Suppressor macrophage (primary cell): ENCODE data around the gene THOP1.
"Not testable (repeated sequence)": the region's sequence is repeated elsewhere in the genome, so short reads cannot be mapped to it uniquely, and the experiment has no call there.

Source experiments
- DNase-seq, 4 experiments: peaks; one replicate each; pipeline ENCODE4 v3.0.0-alpha.2; 2020 to 2022

The THOP1 gene

DNA sequence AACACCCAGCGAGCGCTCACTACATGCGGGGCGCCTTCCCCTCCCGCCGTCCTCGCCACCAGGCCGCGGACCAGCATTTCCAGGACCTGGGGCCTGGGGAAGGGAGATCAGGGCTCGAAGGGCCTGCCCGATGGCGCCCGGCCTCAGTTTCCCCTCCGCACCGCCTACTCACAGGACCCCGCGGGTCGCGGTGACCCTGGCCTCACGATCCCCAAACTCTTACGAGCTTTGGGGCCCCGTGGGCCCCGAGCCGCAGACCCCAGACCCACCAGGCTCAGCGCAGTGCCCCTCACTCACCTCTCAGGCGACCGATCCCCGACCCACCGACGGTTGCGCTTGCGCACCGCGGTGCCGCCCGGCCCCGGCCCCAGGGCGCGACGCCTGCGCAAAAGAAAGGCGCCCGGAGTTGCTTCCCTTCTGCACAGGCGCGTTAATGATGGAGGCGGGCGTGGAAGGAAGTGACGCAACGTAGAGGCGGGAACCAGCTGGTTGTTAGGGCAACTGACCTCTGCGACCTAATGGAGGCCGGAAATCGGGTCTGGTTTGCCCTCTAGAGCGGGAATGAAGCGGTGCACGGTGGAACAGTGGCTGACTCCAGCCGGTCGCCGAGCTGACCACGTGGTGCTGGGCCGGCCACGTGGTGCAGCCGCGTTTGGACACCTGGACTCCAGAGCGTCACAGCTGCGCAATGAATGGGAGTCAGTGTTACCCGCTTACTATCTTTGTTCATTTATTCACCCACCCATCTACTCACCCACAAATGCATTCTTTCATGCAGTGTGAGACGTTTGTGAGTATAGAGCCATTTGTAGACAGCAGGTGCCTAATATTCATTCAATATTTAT is 2.1 kb upstream of the THOP1 start, which contains the start of gene SGTA:
Gene SGTA, minus strand, starts transcription at position 338 of the 845 bp plus-strand sequence. CDS start 14,205 bp downstream, outside the sequence.
- DNase-seq, result peak; percentile 99 to 100 (median 99)

DNA sequence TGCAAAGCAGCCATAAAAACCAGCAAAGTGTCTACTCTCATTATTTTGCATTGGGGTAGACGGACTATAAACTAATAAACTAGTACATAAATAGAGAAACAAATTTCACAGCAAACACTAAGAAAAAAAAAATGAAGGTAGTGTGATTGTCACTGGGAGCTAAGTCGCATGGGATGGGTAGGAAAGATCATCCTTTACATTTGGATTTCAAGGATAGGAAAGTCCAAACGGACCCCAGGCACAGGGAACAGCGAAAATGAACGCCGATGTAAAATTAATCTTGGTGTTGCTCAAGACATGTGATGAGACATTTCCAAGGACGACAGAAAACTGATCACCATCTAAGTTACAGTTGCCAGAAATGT is 1.5 kb upstream of the THOP1 start:
- no peak for DNase-seq

DNA sequence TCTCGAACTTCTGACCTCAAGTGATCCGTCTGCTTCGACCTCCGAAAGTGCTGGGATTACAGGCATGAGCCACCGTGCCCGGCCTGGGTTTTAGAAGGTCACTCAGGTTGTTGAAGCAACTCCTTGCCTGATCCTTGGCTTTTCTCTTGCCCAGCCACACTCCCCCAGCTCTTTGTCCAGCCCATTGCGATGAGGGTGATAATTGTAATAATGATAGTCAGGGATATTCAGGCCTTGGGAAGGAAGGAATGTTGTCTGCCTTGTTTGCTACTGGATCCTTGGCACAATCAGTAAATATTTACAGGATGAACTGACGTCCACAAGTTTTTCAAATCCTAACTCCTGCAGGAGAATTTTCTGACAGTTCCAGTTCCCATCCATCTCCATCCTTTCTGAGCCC is 1.8 kb downstream of the THOP1 start:
- no peak for DNase-seq

DNA sequence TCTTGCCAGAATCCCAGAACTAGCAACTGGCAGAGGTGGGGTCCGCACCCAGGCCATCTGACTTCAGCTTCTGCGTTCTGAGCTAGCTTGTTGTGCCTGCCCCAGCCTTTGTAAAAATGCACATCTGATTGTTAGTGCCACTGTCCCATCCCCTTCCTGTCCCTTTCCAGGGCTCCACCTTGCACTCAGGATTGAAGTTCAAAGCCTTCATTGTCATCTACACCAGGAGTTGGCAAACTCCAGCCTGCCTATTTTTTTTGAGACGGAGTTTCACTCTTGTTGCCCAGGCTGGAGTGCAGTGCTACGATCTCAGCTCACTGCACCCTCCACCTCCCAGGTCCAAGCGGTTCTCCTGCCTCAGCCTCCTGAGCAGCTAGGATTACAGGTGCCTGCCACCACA is 2.9 kb downstream of the THOP1 start:
- no peak for DNase-seq

DNA sequence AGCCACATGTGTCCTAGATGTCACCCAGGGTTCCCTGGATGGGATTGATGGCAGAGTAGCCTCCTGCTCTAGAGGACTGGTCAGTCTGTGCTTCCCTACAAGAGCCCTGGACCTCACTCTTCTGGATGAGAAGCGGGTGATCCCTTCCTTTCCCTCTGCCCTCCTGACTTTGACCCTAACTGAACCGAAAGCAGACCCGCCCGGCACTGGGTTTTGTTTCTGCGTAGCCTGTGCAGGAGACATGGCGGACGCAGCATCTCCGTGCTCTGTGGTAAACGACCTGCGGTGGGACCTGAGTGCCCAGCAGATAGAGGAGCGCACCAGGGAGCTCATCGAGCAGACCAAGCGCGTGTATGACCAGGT is 4.9 kb downstream of the THOP1 start:
- no peak for DNase-seq

DNA sequence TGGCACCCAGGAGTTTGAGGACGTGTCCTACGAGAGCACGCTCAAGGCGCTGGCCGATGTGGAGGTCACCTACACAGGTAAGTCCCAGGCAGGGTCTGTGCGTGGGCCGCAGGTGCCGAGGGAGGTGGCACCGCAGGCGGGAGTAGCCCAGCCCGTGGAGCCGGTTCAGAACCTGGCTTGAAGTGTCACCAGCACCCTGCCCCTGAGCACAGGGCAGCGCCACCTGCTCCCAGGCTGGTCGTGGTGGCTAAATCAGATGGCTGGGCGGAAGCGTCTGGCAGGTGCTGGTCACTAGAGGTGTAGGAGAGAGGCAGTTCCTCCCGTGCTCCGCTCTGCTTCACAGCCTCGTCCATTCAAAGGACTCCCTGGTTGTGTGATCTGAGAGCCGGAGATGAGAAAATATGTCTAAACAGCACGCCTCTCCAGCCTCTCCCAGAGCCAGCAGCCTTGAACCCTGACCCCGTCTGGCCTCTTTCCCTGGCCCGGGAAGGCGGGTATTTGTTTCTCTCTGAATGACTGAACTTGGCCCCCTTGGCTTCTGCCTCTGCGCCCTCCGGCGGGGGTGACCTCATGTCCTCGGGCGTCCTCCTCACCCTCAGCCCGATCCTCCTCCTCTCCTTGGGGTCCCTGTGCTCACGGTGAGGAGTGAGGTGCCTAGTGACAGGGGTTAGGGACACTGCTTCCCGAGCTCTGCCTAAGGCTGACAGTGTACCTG is 5.4 kb downstream of the THOP1 start:
- no peak for DNase-seq

DNA sequence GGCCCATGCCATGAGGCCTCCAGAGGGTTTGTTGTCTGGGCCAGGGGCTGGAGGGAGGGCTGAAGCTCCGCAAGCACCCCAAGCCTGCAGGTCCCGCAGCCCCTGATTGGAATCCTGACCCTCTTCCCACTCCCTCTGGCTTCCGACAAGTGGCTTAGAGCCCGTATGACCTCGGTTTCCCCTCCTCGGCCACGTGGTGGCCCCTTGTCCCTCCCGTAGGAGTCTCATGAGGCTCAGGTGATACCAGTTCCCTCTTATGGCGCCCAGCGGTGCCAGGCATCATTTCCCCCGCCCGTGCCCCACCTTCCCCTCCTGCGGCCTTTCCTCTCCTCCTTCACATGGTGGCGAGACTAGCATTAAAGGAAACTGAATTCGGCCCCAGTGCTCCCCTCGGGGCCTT is 6.1 kb downstream of the THOP1 start:
- DNase-seq, result no peak

DNA sequence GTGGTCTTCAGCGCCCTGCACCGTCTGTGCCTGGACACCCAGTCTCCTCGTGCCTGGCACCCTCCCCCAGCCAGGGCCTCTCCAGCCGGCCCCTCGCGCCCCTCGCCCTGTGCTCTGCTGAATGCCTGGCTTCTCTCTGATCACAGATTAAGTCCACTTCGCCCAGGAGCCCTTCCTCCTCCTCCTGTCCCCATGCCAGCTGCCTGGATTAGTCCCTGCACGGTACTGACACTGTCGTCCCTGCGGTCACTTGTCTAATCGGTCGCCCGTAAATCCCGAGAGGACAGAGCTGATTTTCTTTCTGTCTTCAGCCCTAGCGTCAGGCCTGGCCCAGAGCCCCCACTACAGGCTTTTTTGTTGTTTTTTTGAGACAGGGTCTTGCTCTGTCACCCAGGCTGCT is 6.6 kb downstream of the THOP1 start:
- DNase-seq, result no peak

DNA sequence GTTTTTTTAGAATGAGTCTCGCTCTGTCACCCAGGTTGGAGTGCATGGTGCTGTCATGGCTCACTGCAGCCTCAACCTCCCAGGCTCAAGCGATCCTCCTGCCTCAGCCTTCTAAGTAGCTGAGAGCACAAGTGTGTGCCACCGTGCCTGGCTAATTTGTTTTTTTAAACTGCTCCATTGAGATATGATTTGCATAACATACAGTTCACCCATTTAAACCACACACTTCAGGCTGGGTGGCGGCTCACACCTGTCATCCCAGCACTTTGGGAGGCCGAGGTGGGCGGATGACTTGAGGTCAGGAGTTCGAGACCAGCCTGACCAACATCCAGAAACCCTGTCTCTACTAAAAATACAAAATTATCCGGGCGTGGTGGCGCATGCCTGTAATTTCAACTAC is 7.4 kb downstream of the THOP1 start:
- DNase-seq, result not testable (repeated sequence)

DNA sequence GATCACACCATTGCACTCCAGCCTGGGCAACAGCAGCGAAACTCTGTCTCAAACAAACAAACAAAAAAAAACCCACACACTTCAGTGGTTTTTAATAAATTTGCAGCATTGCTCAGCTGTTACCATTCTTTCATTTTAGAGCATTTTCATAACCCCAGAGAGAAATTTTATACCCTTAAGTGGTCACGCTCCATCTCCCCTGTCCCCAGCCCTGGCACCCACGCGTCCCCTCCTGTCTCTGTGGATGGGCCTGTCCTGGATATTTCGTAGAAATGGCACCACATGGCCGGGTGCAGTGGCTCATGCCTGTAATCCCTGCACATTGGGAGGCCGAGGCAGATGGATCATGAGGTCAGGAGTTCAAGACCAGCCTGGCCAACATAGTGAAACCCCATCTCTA is 7.8 kb downstream of the THOP1 start:
- no peak for DNase-seq

DNA sequence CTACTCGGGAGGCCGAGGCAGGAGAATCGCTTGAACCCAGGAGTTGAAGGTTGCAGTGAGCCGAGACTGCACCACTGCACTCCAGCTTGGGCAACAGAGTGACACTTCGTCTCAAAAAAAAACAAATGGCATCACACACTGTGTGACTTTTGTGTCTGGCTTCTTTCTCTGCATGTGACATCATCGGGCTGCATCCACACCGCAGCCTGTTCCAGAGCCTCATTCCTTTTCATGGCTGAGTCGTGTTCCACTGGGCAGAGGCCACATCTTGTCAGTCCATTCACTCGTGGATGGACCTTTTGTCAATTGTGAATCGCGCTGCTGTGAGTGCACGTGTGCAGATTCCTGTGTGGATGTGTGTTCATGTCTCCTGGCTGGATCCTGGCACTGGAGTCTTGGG is 8.3 kb downstream of the THOP1 start:
- no peak for DNase-seq

DNA sequence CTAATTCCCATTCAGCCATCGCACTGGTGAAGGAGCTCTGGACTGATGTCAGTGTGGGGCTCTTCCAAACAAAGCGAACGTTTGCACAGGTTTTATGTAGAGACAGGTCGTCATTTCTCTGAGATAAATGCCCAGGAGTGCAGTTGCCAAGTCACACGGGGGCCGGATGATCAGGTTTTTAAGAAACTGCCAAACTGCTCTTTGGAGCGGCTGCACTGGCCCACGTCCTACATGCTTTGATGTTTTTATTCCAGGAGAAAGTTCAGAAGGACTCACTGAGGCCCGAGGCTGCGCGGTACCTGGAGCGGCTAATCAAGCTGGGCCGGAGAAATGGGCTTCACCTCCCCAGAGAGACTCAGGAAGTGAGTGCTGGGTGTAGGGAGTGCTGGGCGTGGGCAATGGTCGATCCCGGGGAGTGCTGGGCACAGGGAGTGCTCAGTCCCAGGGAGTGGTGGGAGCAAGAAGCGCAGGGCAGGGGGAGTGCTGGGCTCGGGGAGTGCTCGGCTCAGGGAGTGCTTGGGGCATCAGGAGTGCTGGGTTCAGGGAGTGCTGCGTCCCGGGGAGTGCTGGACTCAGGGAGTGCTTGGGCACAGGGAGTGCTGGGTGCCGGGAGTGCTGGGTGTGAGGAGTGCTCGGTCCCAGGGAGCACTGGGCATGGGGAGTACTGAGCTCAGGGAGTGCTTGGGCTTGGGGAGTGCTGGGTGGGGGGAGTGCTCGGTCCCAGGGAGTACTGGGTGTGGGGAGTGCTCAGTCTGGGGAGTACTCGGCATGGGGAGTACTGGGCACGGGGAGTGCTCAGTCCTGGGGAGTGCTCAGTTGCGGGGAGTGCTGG is 10.7 kb downstream of the THOP1 start:
- DNase-seq, result no peak

DNA sequence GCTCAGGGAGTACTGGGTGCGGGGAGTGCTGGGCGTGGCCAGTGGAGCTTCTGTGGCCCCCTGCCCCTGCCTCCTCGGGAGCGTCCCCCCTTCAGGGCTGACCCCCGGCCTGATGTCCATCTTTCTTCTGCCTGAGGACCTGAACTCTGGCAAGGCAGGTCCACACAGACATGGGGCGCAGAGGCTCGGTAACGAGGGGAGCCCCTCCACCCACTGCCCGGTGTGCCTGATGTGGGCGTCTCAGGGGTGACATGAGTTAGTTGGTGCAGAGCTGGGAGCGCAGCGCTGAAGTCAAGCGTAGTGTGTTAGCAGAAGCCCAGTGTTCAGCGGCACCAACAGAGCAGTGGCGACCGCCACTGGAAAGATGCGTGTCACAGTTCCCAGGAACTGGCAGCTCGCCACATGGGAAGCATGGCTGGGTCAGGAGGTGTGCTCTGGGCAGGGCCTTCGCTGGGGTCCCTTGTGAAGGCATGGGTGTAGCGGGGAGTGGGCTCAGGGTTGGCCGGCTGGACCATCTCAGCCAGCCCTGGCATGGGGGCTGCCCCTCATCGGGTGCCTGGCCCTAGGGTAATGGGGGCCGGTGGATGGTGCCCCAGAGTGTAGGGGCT is 11.5 kb downstream of the THOP1 start:
- no peak for DNase-seq

DNA sequence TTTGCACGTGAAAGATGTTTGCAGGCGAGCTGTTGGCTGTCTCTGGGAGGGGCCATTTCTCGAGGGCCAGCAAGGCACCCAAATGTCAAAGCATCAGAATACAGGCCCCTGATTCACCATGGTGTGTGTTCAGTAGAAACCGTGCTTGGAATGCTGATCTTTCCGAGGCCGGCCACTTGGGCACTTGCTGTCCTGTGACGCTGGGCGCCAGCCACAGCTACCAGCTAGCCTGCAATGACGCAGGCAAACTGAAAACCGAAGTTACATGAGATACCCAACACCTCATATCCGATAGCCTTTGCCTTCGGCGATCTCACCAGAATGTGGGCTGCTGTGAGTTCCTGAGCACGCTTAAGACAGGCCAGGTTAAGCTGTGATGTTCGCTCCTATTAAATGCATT is 12.0 kb downstream of the THOP1 start:
- DNase-seq, result no peak

DNA sequence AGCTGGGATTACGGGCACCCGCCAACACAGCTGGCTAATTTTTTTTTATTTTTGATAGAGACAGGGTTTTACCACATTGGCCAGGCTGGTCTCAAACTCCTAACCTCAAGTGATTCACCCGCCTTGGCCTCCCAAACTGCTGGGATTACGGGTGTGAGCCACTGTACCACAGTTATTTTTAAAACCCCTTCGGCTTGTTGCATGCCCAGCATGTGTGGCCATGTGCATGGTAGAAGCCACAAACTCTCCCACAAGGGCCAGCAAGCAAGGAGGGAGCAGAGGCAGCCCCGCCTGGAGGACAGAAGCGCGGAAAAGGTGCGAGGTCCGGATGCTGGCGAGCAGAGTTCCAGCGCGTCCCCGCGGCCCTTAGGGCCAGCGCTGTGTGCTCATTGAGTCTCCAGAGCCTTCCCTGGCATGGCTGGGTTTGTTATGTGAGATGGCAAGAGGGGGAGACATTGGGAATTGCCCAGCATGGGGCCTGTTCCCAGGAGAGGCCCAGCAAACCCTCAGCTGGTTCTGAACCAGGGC is 12.9 kb downstream of the THOP1 start:
- DNase-seq, result no peak

DNA sequence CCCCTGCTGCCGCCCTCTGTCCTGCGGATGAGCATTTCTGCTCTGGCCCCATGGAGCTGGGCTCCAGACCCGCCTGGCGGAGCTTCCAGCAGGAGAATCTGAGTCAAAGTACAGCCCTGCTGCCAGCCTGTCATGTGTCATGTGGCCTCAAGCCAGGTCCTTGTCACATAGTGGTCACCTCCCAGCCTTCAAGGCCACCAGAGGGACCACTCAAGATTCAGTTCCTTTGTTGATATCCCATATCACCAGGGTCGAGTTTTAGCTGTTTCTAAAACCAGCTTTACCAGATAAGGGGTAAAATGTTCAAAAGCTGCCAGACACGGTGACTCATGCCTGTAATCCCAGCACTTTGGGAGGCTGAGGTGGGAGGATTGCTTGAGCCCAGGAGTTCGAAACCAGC is 13.4 kb downstream of the THOP1 start:
- no peak for DNase-seq

DNA sequence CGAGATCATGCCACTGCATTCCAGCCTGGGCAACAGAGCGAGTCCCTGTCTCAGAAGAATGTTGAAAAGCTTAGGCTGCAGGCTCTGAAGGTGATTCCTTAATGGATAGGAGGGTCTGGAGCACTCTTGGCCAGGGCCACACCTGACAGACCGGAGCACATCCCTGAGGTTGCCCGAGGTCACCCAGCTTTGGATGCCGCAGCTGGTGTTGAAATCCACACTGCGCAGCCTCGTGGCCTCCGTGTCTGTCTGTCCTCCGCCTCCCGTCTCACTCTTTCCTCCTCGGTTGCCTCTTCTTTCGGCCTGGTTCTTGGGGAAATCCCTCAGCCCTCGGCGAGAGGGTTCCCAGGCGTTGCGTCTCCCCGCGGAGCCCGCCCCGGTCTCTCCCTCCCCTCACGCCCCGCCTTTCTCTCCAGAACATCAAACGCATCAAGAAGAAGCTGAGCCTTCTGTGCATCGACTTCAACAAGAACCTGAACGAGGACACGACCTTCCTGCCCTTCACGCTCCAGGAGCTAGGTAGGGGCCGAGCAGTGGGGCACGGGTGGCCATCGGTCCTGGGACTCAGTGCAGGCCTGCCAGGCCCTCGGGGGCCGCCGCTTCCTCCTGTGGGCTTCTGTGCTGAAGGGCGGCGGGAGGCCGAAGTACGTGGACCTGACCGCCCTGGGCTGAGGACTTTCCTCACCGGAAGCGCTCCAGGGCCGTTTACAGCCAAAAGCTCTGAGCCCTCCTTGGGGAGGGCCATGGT is 14.1 kb downstream of the THOP1 start:
- DNase-seq, result no peak

DNA sequence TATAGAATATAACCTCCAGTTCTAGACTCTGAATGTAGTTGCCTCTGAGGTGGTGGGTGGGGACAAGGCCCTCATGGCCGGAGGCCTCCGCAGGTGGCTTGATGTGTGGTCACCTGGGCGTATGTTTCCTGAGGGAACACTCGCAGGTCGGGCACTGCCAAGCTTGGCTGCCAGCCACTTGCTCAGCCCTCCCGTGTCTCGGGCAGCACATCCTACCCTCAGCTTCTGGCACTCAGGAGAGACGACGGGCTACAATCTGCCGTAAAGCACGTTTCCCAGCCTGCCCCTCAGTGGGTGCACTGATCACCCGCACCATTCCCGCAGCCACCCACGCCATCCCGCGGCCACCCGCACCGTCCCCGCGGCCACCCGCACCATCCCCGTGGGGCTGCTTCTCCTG is 15.2 kb downstream of the THOP1 start:
- no peak for DNase-seq

DNA sequence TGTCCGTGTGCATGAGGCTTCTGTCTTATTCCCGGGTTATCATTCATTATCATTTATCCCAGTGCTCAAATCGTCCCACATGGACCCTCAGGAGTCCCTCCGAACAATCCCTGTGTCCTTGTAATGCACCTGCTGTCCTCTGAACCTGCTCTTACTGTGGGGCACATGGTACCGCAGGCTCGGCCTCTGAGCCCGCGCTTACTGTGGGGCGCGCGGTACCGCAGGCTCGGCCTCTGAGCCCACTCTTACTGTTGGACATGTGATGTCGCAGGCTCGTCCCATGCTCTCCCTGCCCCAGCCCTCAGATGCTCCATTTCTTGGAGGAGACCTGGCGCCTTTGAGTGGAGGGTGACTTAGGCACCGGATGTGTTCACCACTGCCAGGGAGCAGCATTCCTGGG is 17.5 kb downstream of the THOP1 start:
- DNase-seq, result no peak

DNA sequence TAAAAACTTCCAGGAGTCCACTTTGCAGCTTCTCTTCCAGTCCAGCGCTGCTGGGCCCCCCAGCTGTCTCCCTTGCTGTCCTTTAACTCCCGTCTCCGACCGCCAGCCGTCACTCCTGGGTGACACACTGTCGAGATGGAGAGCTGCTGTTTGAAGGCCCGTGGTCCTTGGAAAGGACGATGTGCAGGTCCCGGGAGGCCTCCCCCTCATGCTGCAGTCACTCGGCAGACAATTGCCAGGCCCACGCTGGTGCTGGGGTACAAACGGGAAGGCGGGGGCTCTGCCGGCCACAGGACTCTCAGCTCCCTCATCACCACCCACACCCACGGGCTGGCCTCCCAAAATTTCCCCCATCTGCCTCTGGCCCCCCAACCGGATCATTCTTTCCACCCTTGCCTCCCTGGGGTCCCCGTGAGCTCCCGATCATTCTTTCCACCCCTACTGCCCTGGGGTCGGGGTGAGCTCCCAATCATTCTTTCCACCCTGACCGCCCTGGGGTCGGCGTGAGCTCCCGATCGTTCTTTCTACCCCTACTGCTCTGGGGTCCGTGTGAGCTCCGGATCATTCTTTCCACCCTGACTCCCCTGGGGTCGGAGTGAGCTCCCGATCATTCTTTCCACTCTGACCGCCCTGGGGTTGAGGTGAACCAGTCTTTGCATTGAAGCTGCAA is 18.3 kb downstream of the THOP1 start:
- no peak for DNase-seq
